Esophagus mucosa (tissue), 1 donor: ENCODE results near the gene GJB2. TPM values are rescaled to one million over a fixed set of nuclear protein-coding genes. Genes with fewer than 3 reads are reported as not detected.

Experiments used
- ATAC-seq: fragments of 200-7000 bp; cut with Tn5 transposase; one replicate; pipeline ENCODE4 v1.9.1; 2020
- total RNA-seq: library from RNA; stranded (reverse); gene quantifications from one replicate; pipeline ENCODE4 v1.2.4, GENCODE V29; 2023
- donor health status: DM: yes; HTN: yes; CAD: no.

Gene GJB2
- total RNA-seq, 1 donor from 2014 or later = 1,565 TPM

GRCh38 chr13:20141238-20142022, 51.3 kb downstream of the GJB2 start:
- ATAC-seq = no peak

GRCh38 chr13:20140487-20140886, 52.3 kb downstream of the GJB2 start:
- ATAC-seq = no peak

GRCh38 chr13:20137875-20138274, 54.9 kb downstream of the GJB2 start:
- no peak for ATAC-seq

Other genes with a start within 250 kb of the GJB2 start
- gene ZMYM2, start 234.2 kb downstream of the GJB2 start, total RNA-seq = 50.6 TPM
- gene GJA3, start 31.9 kb downstream of the GJB2 start, total RNA-seq = 1.5 TPM
- gene GJB6, start 39.4 kb upstream of the GJB2 start, total RNA-seq = 369 TPM